PC-3 (cell line): ENCODE data around the gene PKN2. TPM values are rescaled to one million over a fixed set of nuclear protein-coding genes. Genes with fewer than 3 reads are reported as not detected.

Experiments
- ATAC-seq: fragments of 200-7000 bp; cut with Tn5 transposase; 2 replicates; pipeline ENCODE4 v1.9.1; 2020; ENCODE audit warnings: mild to moderate bottlenecking, moderate library complexity
- BruUV-seq: library from RNA; stranded (reverse); fragments of 400-500 nt; replicated peaks from 2 replicates; lab custom pipeline; 2021; lab: Mats Ljungman, UMichigan
- CTCF ChIA-PET: fragments of 300-600 bp; sonication (Branson Sonifier 250); formaldehyde crosslinking; loops from one replicate; lab custom pipeline; 2022; ENCODE audit warnings: antibody characterized with exemption; lab: Charles Lee
- POLR2A ChIA-PET: fragments of 300-600 bp; sonication (Branson Sonifier 250); formaldehyde crosslinking; loops from one replicate; lab custom pipeline; 2022; ENCODE audit warnings: antibody characterized with exemption; ENCODE audit not compliant: unreplicated experiment; lab: Charles Lee
- DNase-seq: peaks from one replicate; pipeline ENCODE4 v3.0.0-alpha.2; 2015
- H2AFZ ChIP-seq: fragments of 300-600 bp; sonication (generic); 2 replicates; pipeline ENCODE4 v1.6.0; 2016; ENCODE audit warnings: antibody characterized with exemption, low read length
- H3F3A ChIP-seq: fragments of 300-600 bp; sonication (generic); one replicate; pipeline ENCODE4 v1.6.0; 2017; ENCODE audit warnings: antibody characterized with exemption, low read length, control low read depth, mild to moderate bottlenecking; ENCODE audit not compliant: unreplicated experiment
- H3K27ac ChIP-seq: fragments of 300-600 bp; sonication (generic); 2 replicates; pipeline ENCODE4 v1.5.1; 2016; ENCODE audit warnings: mild to moderate bottlenecking, low read length
- H3K27me3 ChIP-seq: fragments of 300-600 bp; sonication (generic); 2 replicates; pipeline ENCODE4 v1.6.1; 2016; ENCODE audit warnings: low read length, mixed read lengths
- H3K36me3 ChIP-seq: fragments of 300-600 bp; sonication (generic); 2 replicates; pipeline ENCODE4 v1.6.1; 2016; ENCODE audit warnings: low read depth, mixed run types, low read length, mixed read lengths
- H3K4me1 ChIP-seq: fragments of 300-600 bp; sonication (generic); 2 replicates; pipeline ENCODE4 v1.5.1; 2016; ENCODE audit warnings: low read length; ENCODE audit not compliant: insufficient read depth
- H3K4me2 ChIP-seq: fragments of 300-600 bp; sonication (generic); 2 replicates; pipeline ENCODE4 v1.6.0; 2016; ENCODE audit warnings: low read length
- H3K4me3 ChIP-seq: fragments of 300-600 bp; sonication (generic); 2 replicates; pipeline ENCODE4 v1.5.1; 2016; ENCODE audit warnings: mild to moderate bottlenecking, low read length, mixed read lengths
- H3K79me2 ChIP-seq: fragments of 300-600 bp; sonication (generic); 2 replicates; pipeline ENCODE4 v1.6.1; 2017; ENCODE audit warnings: low read length, mixed read lengths
- H3K9ac ChIP-seq: fragments of 300-600 bp; sonication (generic); 2 replicates; pipeline ENCODE4 v1.6.0; 2016; ENCODE audit warnings: mild to moderate bottlenecking, low read length
- H3K9me2 ChIP-seq: fragments of 300-600 bp; sonication (generic); replicated peaks from 2 replicates; pipeline ENCODE4 v1.6.1; 2016; ENCODE audit warnings: mixed run types, low read length, mixed read lengths
- H3K9me3 ChIP-seq: fragments of 300-600 bp; sonication (generic); 2 replicates; pipeline ENCODE4 v1.6.1; 2016; ENCODE audit warnings: low read length, mixed read lengths
- H4K20me1 ChIP-seq: fragments of 300-600 bp; sonication (generic); 2 replicates; pipeline ENCODE4 v1.6.1; 2016; ENCODE audit warnings: low read length, mixed read lengths
- EZH2 ChIP-seq: fragments of 300-600 bp; sonication (generic); IDR thresholded peaks from one replicate; pipeline ENCODE4 v1.6.1; 2017; ENCODE audit warnings: antibody characterized with exemption, mild to moderate bottlenecking, low read length; ENCODE audit not compliant: unreplicated experiment
- EZH2phosphoT487 ChIP-seq: fragments of 300-600 bp; sonication (generic); IDR thresholded peaks from 2 replicates; pipeline ENCODE4 v1.6.1; 2018; ENCODE audit warnings: mild to moderate bottlenecking, antibody characterized with exemption, low read length, borderline replicate concordance
- intact Hi-C: fragments of 100-400 bp; cut with micrococcal nuclease; formaldehyde crosslinking; loops from 2 replicates; pipeline ENCODE4 v1.9.0; 2023
- total RNA-seq: library from RNA; depleted of rRNA; stranded (reverse); fragments of >200 nt; gene quantifications from 2 replicates; pipeline ENCODE4 v1.2.3, GENCODE V29; 2014
- TF ChIP-seq, protein P1 (sequence below): fragments of 300-600 bp; sonication (generic); conservative IDR thresholded peaks from 2 replicates; pipeline ENCODE4 v1.5.1; 2017; ENCODE audit warnings: antibody characterized with exemption, low read depth, mild to moderate bottlenecking, low read length

Gene PKN2
- total RNA-seq, 1 experiment from 2014 or later: 20.8 TPM

DNA sequence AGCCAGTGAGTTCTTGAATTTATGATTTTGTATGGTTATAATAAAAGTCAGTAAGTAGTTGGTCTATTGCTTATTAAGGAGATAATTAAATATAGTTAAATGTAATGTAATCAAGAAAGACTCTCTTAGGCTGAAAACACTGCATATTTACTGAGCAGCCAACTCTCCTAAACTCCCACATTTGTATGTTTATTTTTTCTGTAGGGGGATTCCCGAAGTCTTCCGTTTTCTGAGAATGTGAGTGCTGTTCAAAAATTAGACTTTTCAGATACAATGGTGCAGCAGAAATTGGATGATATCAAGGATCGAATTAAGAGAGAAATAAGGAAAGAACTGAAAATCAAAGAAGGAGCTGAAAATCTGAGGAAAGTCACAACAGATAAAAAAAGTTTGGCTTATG, 56.7 kb downstream of the PKN2 start:
- POLR2A ChIA-PET: no interaction called here
- H3K27ac ChIP-seq: no peak overlapping the region

DNA sequence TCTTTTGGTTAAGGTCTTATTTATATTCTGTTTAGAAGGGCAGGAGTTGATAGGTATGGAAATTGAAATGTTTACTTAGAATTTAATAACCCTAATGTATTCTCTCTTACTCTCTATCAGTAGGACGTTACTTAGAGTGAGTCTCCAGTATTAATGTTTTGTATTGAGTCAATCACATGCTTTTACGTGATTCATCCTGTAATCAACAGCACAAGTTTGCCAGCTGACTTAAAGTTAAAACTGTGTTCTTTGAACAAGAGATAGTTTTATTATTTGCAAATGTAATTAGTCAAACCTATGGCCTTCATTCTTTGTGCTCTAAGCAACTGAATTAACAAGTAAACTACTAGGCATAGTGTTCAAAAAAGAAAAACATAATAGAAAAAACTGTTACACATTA, 57.3 kb downstream of the PKN2 start:
- ATAC-seq: peak; percentile 86

More for the DNA sequence above, 56.7 kb downstream of the PKN2 start:
- Histone ChIP-seq H3K4me1 (peaks cover 13% of the 10 kb centered on the region), H3K9me3 (no peaks in the 10 kb centered on the region), H3K4me2 (no peak overlapping the region), H3K27me3 (no peaks in the 10 kb centered on the region), H3K79me2 (peaks cover 39% of the 10 kb centered on the region), H3K4me3 (no peak overlapping the region), H3K9me2 (no peaks in the 10 kb centered on the region), H3K9ac (no peak overlapping the region), H3K36me3 (peaks cover 5% of the 10 kb centered on the region; the same call in 1 of the 2 replicates), H3F3A (no peaks in the 10 kb centered on the region), H2AFZ (no peak overlapping the region), H4K20me1 (0 out of 2 replicates have a peak, but pooled peaks cover 8% of the 10 kb centered on the region)
- BruUV-seq: no TSS peak
- no peak for TF ChIP-seq EZH2
- TF ChIP-seq EZH2phosphoT487: no peak
- TF ChIP-seq, protein P1, sequence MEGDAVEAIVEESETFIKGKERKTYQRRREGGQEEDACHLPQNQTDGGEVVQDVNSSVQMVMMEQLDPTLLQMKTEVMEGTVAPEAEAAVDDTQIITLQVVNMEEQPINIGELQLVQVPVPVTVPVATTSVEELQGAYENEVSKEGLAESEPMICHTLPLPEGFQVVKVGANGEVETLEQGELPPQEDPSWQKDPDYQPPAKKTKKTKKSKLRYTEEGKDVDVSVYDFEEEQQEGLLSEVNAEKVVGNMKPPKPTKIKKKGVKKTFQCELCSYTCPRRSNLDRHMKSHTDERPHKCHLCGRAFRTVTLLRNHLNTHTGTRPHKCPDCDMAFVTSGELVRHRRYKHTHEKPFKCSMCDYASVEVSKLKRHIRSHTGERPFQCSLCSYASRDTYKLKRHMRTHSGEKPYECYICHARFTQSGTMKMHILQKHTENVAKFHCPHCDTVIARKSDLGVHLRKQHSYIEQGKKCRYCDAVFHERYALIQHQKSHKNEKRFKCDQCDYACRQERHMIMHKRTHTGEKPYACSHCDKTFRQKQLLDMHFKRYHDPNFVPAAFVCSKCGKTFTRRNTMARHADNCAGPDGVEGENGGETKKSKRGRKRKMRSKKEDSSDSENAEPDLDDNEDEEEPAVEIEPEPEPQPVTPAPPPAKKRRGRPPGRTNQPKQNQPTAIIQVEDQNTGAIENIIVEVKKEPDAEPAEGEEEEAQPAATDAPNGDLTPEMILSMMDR: no peak
- CTCF ChIA-PET: interaction anchor here (0.5 kb wide), 1 partner anchor 134 kb away, joined by 3 read pairs; no protein-coding TSS in a partner anchor
- no peak for DNase-seq
- intact Hi-C loops: no loop called here
- no peak for ATAC-seq

DNA sequence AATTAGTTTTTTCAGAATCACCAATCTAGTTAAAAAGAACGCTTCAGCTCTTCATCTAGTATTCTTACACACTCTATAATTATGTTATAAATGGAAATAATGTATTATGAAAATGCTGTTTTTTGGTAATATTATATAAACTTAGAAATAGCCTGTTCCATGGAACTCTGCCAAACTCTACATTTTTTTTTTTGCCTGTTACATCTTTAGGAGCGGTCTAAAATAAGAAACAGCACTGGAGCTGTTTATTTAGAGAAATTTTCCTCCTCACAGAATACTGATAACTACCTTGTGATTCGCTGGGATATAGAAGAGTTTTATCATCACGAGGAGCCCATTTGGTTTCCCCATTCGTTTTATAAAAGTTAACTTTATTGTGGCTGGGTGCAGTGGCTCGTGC, 58.5 kb downstream of the PKN2 start:
- Histone ChIP-seq H3K27me3 (no peaks in the 10 kb centered on the region), H3K4me1 (peaks cover 13% of the 10 kb centered on the region), H4K20me1 (0 out of 2 replicates have a peak, but pooled peaks cover 3% of the 10 kb centered on the region), H3K79me2 (peaks cover 22% of the 10 kb centered on the region), H2AFZ (no peak overlapping the region), H3K9me3 (no peaks in the 10 kb centered on the region), H3F3A (no peaks in the 10 kb centered on the region), H3K36me3 (peaks cover 3% of the 10 kb centered on the region; the same call in 1 of the 2 replicates), H3K27ac (no peak overlapping the region), H3K4me3 (no peak overlapping the region), H3K9ac (no peak overlapping the region), H3K4me2 (no peak overlapping the region), H3K9me2 (no peaks in the 10 kb centered on the region)
- CTCF ChIA-PET: no interaction called here
- ATAC-seq (no peak), DNase-seq (no peak)
- POLR2A ChIA-PET: no interaction called here
- no peak for TF ChIP-seq EZH2
- no peak for TF ChIP-seq EZH2phosphoT487
- TF ChIP-seq, protein P1: no peak
- intact Hi-C loops: no loop called here
- BruUV-seq: no TSS peak

More for the DNA sequence above, 57.3 kb downstream of the PKN2 start:
- H3K79me2 ChIP-seq: peaks cover 33% of the 10 kb centered on the region
- H3K27me3 ChIP-seq: no peaks in the 10 kb centered on the region
- no peaks in the 10 kb centered on the region for H3K9me2 ChIP-seq
- peak; percentile 39 for DNase-seq
- H3K36me3 ChIP-seq: peaks cover 3% of the 10 kb centered on the region; the same call in 1 of the 2 replicates
- BruUV-seq: no TSS peak
- H3F3A ChIP-seq: no peaks in the 10 kb centered on the region
- 0 out of 2 replicates have a peak, but pooled peaks cover 8% of the 10 kb centered on the region for H4K20me1 ChIP-seq
- no peaks in the 10 kb centered on the region for H3K9me3 ChIP-seq
- ChIA-PET CTCF (no interaction called here), POLR2A (no interaction called here)
- no peak overlapping the region for H2AFZ ChIP-seq
- H3K27ac ChIP-seq: no peak overlapping the region
- TF ChIP-seq EZH2 (no peak), EZH2phosphoT487 (no peak)
- TF ChIP-seq, protein P1: no peak
- intact Hi-C loops: no loop called here
- no peak overlapping the region for H3K9ac ChIP-seq
- H3K4me3 ChIP-seq: no peak overlapping the region
- peaks cover 13% of the 10 kb centered on the region for H3K4me1 ChIP-seq
- H3K4me2 ChIP-seq: no peak overlapping the region
